NCI-H2029 (cell line): Measurements from ENCODE around the gene PRR29.
"Not testable (repeated sequence)": the region's sequence is repeated elsewhere in the genome, so short reads cannot be mapped to it uniquely, and the experiment has no call there.

Source experiments
- DNase-seq: peaks from one replicate; lab custom pipeline; 2025; lab: John Stamatoyannopoulos, UW

PRR29 gene

DNA sequence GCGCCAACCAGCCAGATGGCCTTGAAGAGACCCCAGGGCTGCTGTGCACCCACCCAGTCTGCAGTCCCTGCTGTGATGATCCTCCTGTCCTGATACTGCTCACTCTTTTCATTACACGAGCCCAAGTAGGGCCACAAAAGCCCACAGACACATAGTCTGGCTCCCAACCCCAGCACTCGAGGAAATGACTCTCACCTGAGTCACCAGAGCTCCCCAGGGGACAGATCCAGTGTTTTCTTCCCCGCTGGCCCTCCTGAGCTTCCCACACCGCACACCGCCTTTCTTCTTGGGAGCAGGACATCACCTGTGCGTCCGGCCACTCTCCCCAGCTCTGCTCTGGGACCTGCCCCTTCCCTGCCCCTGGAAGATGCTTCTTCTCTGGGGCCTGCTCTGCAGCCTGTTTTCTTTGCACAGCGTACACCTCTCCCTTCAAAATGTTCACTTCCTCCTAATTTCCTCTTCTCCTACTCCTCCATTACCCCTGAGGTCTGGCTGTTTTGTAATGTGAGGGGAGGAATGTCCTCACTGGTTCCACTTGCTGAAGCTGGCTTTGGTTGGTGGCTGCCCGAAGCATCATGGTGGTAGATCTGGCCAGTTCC is 23.5 kb upstream of the PRR29 start:
- no peak for DNase-seq

- DNase-seq: no peak
These were observed 22.5 kb upstream of the PRR29 start for GRCh38 chr17:63975541-63976092.

DNA sequence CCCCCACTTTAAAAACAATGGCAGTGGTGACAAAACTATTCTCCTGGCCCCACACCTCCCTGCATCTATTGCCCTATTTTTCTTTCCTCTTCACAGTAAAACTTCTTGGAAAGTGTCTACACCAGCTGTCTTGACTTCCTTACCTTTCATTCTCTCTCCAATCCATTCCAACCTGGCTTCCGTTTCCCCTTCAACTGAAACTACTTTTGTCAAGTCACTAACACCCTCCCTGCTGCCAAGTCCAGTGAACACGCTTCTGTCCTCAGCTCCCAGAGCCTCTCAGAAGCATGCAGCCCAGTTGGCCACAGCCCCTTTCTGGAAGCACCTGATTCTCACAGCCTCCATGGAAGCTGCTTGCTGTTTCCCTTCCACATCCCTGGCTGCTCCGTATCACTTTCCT is 21.4 kb upstream of the PRR29 start:
- DNase-seq: no peak

GRCh38 chr17:63978272-63979200 is 19.6 kb upstream of the PRR29 start:
- no peak for DNase-seq

DNA sequence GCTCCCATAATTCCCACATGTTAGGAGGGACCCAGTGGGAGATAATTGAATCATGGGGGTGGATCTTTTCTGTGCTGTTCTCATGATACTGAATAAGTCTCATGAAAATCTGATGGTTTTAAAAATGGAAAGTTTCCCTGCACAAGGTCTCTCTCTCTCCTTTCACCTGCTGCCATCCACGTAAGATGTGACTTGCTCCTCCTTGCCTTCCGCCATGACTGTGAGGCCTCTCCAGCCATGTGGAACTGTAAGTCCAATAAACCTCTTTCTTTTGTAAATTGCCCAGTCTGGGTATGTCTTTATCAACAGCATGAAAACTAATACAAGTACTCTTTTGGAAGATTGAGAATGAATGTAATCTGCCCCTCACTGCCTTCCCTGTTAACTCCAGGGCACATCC is 15.5 kb upstream of the PRR29 start:
- DNase-seq: not testable (repeated sequence)

DNA sequence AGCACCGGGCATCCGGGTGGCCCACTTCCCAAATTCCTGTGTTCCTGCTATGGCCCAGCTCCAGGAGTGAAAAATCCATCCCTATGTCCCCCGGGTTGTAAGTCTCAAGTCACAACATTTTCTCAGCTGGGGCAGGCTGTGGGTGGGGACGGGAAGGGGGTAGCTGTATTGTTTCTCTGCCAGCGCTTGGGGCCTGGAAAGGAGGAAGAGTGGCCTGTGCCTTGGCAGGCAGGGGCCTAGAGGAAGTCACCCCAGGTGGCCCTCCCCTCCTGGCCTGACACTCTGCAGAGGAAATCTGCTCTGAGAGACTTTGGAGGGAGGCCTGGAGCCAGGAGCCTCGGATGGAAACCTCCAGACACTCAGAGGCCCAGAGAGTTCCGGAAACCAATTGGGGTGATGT is 14.8 kb upstream of the PRR29 start:
- no peak for DNase-seq

DNA sequence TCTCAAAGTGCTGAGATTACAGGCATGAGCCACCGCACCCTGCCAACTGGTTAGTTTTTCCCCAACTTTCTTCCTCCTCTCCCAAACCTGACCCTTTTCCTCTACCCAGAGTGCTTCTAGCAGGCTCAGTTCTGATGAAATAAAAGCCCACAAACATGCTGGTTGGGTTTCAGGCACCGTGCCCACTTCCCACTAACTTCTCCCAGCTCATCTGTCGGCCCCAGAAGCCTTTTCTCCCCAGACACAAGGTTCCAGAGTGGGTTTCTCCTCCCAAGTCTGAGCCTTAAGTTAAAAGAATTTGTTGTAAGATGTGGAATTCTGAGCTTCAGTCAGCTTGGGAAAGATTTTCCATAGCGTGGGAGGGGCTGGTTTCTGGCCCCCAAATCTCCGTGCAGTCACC is 13.9 kb upstream of the PRR29 start:
- no peak for DNase-seq

DNA sequence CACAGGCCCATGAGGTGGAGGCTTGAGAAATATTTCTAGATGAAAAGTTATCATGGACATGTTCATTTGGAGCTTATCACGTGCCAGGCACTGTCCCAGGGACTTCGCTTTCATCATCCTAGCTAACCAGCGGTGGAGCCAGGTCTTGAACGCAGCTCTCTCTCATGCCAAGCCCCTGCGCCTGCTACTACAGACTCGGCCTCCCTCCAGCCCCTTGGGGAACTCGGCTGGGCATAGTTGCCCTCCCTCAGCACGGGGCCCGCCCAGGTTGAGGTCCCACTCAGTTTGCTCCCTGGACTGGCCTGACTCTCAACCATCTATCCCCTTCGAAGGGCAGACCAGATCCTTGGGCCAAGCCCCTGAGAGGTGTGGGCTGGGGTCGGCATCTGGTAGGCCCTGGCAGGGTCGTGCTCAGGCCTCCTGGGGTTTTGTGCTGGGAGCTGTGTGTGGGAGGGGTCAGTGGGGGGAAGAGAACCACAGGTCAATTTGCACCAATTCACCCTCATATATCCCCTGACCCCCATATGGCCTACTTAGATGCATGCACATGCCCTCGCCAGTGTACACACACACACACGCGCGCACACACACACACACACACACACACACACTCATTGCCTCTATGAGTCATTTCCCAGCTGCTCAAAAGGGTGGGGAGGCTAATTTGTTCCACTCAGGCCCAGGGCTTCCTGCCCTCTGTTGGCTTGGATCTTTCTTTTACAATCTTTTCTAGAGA is 13.3 kb upstream of the PRR29 start:
- no peak for DNase-seq

GRCh38 chr17:63985387-63986140 is 12.6 kb upstream of the PRR29 start:
- DNase-seq: no peak

GRCh38 chr17:63986821-63987220 is 11.3 kb upstream of the PRR29 start:
- DNase-seq: no peak

GRCh38 chr17:63987221-63988126 is 10.7 kb upstream of the PRR29 start:
- DNase-seq: no peak

DNA sequence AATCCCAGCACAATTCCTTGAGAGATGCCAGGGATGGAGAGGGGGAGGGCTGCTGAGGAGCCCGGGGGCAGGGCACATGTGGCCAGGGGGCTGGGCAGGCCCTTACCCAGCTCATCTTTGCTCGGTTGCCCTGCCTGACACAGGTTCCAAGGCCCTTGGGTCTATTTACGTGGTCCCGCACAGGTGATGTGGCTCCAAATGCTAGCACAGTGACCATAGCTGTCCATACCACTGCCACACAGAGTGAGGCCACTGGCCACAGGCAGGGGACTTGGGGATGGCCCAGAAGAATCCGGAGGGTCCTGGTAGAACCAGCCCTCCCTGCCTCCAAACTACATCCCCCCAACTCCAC is 10.0 kb upstream of the PRR29 start:
- no peak for DNase-seq

GRCh38 chr17:63988741-63989621 is 9.2 kb upstream of the PRR29 start:
- no peak for DNase-seq

DNA sequence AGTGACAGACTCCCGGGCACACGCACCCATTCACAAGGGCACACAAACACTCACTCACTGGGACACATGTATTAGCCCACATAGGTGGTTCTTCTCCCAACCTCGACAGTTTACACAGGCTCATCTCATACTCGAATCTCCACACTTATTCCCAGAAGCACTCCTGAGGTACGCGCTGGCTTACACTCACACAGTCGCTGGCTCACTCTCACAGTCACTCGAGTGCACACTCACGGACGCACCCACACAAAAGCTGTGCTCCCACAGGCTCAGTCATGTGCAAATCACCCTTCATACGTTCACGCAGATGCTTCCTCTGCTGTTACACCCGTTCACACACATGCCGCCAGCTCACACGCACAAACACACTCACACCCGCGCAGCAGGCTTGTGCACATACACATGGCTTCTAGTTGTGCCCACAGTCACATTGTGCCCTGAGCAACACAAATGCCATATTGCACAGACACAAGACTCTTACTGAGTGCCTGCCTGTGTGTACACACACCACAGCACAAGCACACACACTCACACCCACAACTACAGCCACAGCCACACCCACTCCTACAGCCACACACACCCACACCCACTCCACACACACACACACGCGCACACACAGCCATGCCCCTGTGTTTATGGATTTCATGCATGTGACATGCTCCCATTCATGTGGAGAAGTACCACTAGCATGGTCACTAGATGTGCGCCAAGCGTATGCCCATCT is 8.4 kb upstream of the PRR29 start:
- no peak for DNase-seq

DNA sequence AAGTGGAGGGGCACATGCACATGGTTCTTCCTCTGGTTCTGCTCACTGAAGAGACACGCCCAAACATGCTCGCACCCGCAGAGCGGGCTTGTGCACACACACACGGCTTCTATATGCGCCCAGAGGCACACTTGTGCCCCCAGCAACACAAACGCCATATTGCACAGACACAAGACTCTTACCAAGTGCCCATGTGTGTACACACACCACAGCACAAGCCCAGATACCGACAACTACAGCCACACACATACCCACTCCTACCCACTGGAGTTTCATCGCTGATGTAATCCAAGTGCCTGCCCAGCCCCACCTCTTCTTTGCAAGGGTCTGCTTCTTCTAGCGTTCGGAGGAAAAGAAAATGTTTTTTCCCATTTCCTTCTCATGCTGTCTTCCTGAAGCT is 6.5 kb upstream of the PRR29 start:
- no peak for DNase-seq

DNA sequence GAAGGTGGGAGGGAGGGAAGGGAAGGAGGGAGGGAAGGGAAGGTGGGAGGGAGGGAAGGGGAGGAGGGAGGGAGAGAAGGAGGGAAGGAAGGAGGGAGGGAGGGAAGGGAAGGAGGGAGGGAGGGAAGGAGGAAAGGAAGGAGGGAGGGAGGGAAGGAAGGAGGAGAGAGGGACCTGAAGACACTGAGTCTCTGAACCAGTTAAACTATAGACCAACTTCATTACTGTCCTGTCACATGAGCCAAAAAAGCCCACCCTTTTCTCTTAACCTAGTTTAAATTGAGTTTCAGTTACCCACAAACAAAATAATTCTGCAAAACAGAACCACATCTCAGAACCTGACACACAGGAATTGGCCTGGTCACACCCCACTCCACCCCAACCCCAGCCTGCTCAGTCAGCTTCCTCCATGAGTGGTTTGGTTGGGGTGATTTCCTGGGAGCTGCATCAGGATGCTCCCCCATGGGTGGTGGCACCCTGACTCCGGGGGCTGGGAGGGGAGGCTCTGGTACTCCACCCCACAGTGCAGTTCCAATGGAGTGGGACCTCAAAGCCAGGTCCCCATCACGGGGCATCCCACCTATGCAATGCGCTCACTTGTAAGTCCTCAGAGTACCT is 4.7 kb upstream of the PRR29 start:
- no peak for DNase-seq

DNA sequence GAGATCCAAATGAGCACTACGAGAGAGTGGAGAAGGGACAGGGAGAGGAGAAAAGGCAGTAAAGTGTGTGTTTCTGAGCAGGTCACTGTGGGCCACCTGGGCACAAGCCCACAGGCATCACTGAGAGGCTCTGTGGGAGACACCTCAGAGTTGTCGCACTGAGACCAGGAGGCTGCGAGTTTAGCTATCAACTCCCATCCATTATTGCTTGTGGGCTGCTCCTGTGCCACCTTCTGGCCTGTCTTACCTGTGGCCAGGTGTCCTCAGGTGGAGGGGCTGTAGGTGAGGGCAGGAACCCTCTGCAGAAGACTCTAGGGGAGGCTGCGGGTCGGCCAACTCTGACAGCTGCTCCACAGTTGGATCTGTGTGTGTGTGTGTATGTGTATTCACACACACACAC is 2.5 kb upstream of the PRR29 start:
- DNase-seq: no peak

- DNase-seq: no peak
These were observed 1.5 kb upstream of the PRR29 start for GRCh38 chr17:63996430-63997182.
